Nephron progenitor cell (in vitro differentiated cells): ENCODE measurements around the gene DPYSL3.

Experiments
- DNase-seq: peaks from one replicate; pipeline ENCODE4 v3.0.0; 2021
- H3K27ac Mint-ChIP-seq: 2 replicates; pipeline ENCODE4 v1.8.0; 2021; ENCODE audit warnings: mild to moderate bottlenecking, moderate library complexity, mixed read lengths
- H3K27me3 Mint-ChIP-seq: 2 replicates; pipeline ENCODE4 v1.8.0; 2021; ENCODE audit warnings: mild to moderate bottlenecking, low read depth, mixed read lengths; ENCODE audit not compliant: poor library complexity
- H3K36me3 Mint-ChIP-seq: 2 replicates; pipeline ENCODE4 v1.8.0; 2021; ENCODE audit warnings: low read depth, mixed read lengths
- H3K4me1 Mint-ChIP-seq: 2 replicates; pipeline ENCODE4 v1.8.0; 2021; ENCODE audit warnings: mixed read lengths
- H3K4me3 Mint-ChIP-seq: 2 replicates; pipeline ENCODE4 v1.8.0; 2021; ENCODE audit warnings: mild to moderate bottlenecking, moderate library complexity, mixed read lengths
- H3K9me3 Mint-ChIP-seq: 2 replicates; pipeline ENCODE4 v1.8.0; 2021; ENCODE audit warnings: mild to moderate bottlenecking, moderate library complexity, mixed read lengths
- CTCF ChIP-seq: fragments of 200-600 bp; sonication (generic); IDR thresholded peaks from 2 replicates; pipeline ENCODE4 v1.5.0; 2021; ENCODE audit warnings: antibody characterized with exemption

The DPYSL3 gene

DNA sequence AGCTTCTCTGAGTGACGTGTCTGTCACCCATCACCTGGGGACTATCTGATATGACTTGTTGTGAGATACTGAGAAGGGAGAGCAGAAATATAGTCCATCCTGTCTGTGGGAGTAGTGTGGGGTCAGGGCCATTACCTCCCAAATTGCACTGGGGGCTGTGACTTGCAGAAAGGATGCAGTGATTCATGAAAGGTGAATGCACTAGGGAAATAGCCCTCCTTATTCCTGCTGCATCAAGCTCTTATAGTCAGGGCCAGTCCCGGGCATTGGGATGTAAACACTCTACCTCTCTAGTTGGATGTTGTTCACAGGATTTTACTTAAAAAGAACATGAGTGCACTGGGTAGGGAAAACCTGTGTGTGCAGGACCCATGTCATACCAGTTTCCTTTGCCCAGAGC, 150.3 kb downstream of the DPYSL3 start:
- peaks cover 13% of the 10 kb centered on the region for H3K4me1 Mint-ChIP-seq
- TF ChIP-seq CTCF, result no peak
- H3K9me3 Mint-ChIP-seq, result peaks cover 8% of the 10 kb centered on the region
- no peak overlapping the region for H3K27ac Mint-ChIP-seq
- H3K36me3 Mint-ChIP-seq, result peaks cover 5% of the 10 kb centered on the region
- H3K4me3 Mint-ChIP-seq, result no peak overlapping the region
- no peak for DNase-seq
- no peaks in the 10 kb centered on the region for H3K27me3 Mint-ChIP-seq

- H3K27ac Mint-ChIP-seq, result no peak overlapping the region
- H3K4me1 Mint-ChIP-seq, result peaks cover 10% of the 10 kb centered on the region
- DNase-seq, result no peak
- peaks cover 4% of the 10 kb centered on the region for H3K9me3 Mint-ChIP-seq
- H3K4me3 Mint-ChIP-seq, result no peak overlapping the region
- TF ChIP-seq CTCF, result no peak
- H3K36me3 Mint-ChIP-seq, result peaks cover 2% of the 10 kb centered on the region
- H3K27me3 Mint-ChIP-seq, result no peaks in the 10 kb centered on the region
These were observed 150.8 kb downstream of the DPYSL3 start for GRCh38 chr5:147359101-147359500.

DNA sequence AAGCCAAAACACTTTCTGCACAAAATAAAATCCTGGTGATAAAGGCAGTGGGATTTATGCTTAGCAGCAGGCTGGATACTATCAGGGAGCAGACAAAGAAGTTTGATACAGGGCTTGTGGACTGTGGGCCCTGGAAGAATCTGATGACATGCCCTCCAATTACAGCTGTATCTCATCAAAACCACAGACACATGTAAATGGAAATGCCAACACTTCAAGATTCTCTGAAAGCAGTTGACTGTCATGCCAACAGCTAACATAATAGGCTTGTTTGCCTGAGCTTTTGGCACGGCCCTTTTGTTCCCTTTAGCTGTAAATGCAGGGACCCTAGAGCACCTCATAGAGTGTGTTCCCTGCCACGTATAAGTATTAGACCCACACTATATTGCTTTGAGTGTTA, 160.6 kb downstream of the DPYSL3 start:
- Mint-ChIP-seq H3K27ac (no peak overlapping the region), H3K4me1 (peaks cover 7% of the 10 kb centered on the region), H3K4me3 (no peak overlapping the region), H3K36me3 (no peaks in the 10 kb centered on the region), H3K27me3 (peaks cover 3% of the 10 kb centered on the region), H3K9me3 (no peaks in the 10 kb centered on the region)
- TF ChIP-seq CTCF, result no peak
- DNase-seq, result no peak

GRCh38 chr5:147348451-147348850, 161.4 kb downstream of the DPYSL3 start:
- Mint-ChIP-seq H3K36me3 (no peaks in the 10 kb centered on the region), H3K4me1 (peaks cover 7% of the 10 kb centered on the region), H3K27me3 (peaks cover 3% of the 10 kb centered on the region), H3K27ac (no peak overlapping the region), H3K4me3 (no peak overlapping the region), H3K9me3 (no peaks in the 10 kb centered on the region)
- TF ChIP-seq CTCF, result no peak
- no peak for DNase-seq

GRCh38 chr5:147348046-147348445, 161.8 kb downstream of the DPYSL3 start:
- Mint-ChIP-seq H3K27me3 (peaks cover 3% of the 10 kb centered on the region), H3K9me3 (no peaks in the 10 kb centered on the region), H3K4me1 (peaks cover 6% of the 10 kb centered on the region), H3K27ac (no peak overlapping the region), H3K4me3 (no peak overlapping the region), H3K36me3 (no peaks in the 10 kb centered on the region)
- DNase-seq, result no peak
- TF ChIP-seq CTCF, result no peak

DNA sequence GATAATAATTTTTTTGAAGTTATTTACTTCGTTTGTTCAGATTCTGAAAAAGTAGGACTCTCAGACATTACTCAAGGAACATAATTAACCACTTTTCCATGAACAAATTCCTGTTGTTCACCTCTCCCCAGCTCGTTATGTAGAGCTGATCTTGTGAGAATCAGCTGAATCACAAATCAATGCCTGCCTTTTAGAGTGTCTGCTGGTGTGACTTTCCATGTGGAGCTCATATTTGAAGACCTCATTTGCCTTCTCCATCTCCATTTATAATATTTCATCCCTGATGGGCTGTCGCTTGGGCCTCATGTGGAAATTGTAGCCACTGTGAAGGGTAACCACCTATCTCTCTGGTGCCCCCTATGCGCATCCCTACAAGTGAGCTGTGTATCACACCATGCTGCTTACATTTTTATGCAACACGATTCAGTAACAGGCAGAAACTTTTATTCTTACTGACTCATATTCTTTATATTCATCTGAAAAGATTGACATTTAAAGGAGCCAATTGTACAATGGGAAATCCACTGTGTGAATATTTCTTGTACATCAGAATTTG, 163.8 kb downstream of the DPYSL3 start:
- no peaks in the 10 kb centered on the region for H3K9me3 Mint-ChIP-seq
- no peaks in the 10 kb centered on the region for H3K36me3 Mint-ChIP-seq
- H3K27ac Mint-ChIP-seq, result no peak overlapping the region
- H3K4me3 Mint-ChIP-seq, result no peak overlapping the region
- peaks cover 13% of the 10 kb centered on the region for H3K4me1 Mint-ChIP-seq
- peaks cover 3% of the 10 kb centered on the region for H3K27me3 Mint-ChIP-seq
- TF ChIP-seq CTCF, result no peak
- no peak for DNase-seq
